Mesenchymal stem cell (in vitro differentiated cells and primary cell): ENCODE data around the gene SUGCT.

Source experiments
- DNase-seq: peaks from one replicate; pipeline ENCODE4 v3.0.0-alpha.2; 2013
- H2AFZ ChIP-seq: one replicate; pipeline ENCODE4 v1.6.1; 2013; ENCODE audit warnings: low read depth, mild to moderate bottlenecking, control low read depth, inconsistent platforms, low read length, moderate library complexity
- H2AK5ac ChIP-seq: 2 replicates; pipeline ENCODE4 v1.6.1; 2013; ENCODE audit warnings: low read length, moderate library complexity, mild to moderate bottlenecking, inconsistent platforms; ENCODE audit not compliant: severe bottlenecking
- H2BK120ac ChIP-seq: one replicate; pipeline ENCODE4 v1.6.1; 2013; ENCODE audit warnings: low read depth, mild to moderate bottlenecking, inconsistent platforms, low read length, moderate library complexity
- H2BK12ac ChIP-seq, 2 experiments: one replicate each; pipeline ENCODE4 v1.6.1; 2013; ENCODE audit warnings: inconsistent platforms in 2 of 2, low read length in 2 of 2, mild to moderate bottlenecking in 2 of 2, moderate library complexity in 2 of 2, control low read depth in 1 of 2
- H2BK15ac ChIP-seq: one replicate; pipeline ENCODE4 v1.6.1; 2013; ENCODE audit warnings: mild to moderate bottlenecking, low read depth, inconsistent platforms; ENCODE audit not compliant: poor library complexity, severe bottlenecking
- H2BK5ac ChIP-seq: 2 replicates; pipeline ENCODE4 v1.6.1; 2013; ENCODE audit warnings: low read depth, mild to moderate bottlenecking, low read length, control low read depth, inconsistent platforms; ENCODE audit not compliant: poor library complexity, severe bottlenecking
- H3K14ac ChIP-seq, 2 experiments: one replicate each; pipeline ENCODE4 v1.6.1; 2013; ENCODE audit warnings: inconsistent platforms in 2 of 2, low read length in 2 of 2, control low read depth in 1 of 2, mild to moderate bottlenecking in 1 of 2, moderate library complexity in 1 of 2
- H3K18ac ChIP-seq, 2 experiments: one replicate each; pipeline ENCODE4 v1.6.1; 2013; ENCODE audit warnings: inconsistent platforms in 2 of 2, low read length in 2 of 2, control low read depth in 1 of 2, low read depth in 1 of 2, mild to moderate bottlenecking in 1 of 2
- H3K23ac ChIP-seq, 2 experiments: one replicate each; pipeline ENCODE4 v1.6.1; 2013; ENCODE audit warnings: inconsistent platforms in 2 of 2, low read length in 2 of 2, mild to moderate bottlenecking in 2 of 2, moderate library complexity in 2 of 2, control low read depth in 1 of 2
- H3K27ac ChIP-seq: 2 replicates; pipeline ENCODE4 v1.5.1; 2013; ENCODE audit warnings: mild to moderate bottlenecking, moderate library complexity, low read length, control low read depth, inconsistent platforms; ENCODE audit not compliant: poor library complexity, severe bottlenecking
- H3K27me3 ChIP-seq, 2 experiments: 2 replicates each; pipeline versions ENCODE4 v1.6.1 to v1.7.0; 2013; ENCODE audit warnings: low read length in 2 of 2, mild to moderate bottlenecking in 2 of 2, moderate library complexity in 2 of 2, control low read depth in 1 of 2, inconsistent platforms in 1 of 2; ENCODE audit not compliant: control insufficient read depth in 1 of 2, insufficient read depth in 1 of 2
- H3K36me3 ChIP-seq, 2 experiments: 2 replicates each; pipeline versions ENCODE4 v1.6.1 to v1.7.0; 2013; ENCODE audit warnings: low read length in 2 of 2, control low read depth in 1 of 2, inconsistent platforms in 1 of 2, low read depth in 1 of 2, mild to moderate bottlenecking in 1 of 2; ENCODE audit not compliant: insufficient read depth in 2 of 2, control insufficient read depth in 1 of 2
- H3K4ac ChIP-seq, 2 experiments: one replicate each; pipeline ENCODE4 v1.6.1; 2013; ENCODE audit warnings: inconsistent platforms in 2 of 2, low read length in 2 of 2, mild to moderate bottlenecking in 2 of 2, moderate library complexity in 2 of 2, control low read depth in 1 of 2, low read depth in 1 of 2
- H3K4me1 ChIP-seq: 2 replicates; pipeline ENCODE4 v1.6.1; 2013; ENCODE audit warnings: low read depth, low read length, control low read depth; ENCODE audit not compliant: control insufficient read depth, insufficient read depth
- H3K4me2 ChIP-seq: 2 replicates; pipeline ENCODE4 v1.6.1; 2013; ENCODE audit warnings: low read length, mild to moderate bottlenecking, inconsistent platforms; ENCODE audit not compliant: poor library complexity, severe bottlenecking
- H3K4me3 ChIP-seq, 2 experiments: 2 replicates each; pipeline versions ENCODE4 v1.5.1 to v1.7.0; 2013; ENCODE audit warnings: low read length in 2 of 2, mild to moderate bottlenecking in 2 of 2, control low read depth in 1 of 2, low read depth in 1 of 2; ENCODE audit not compliant: insufficient read depth in 1 of 2
- H3K79me1 ChIP-seq: replicated peaks from 2 replicates; pipeline ENCODE4 v1.6.1; 2013; ENCODE audit warnings: mild to moderate bottlenecking, control low read depth, low read length, inconsistent platforms; ENCODE audit not compliant: poor library complexity, severe bottlenecking
- H3K9ac ChIP-seq: 2 replicates; pipeline ENCODE4 v1.7.0; 2013; ENCODE audit warnings: mild to moderate bottlenecking, low read length, moderate library complexity
- H3K9me3 ChIP-seq: 2 replicates; pipeline ENCODE4 v1.7.0; 2013; ENCODE audit warnings: mild to moderate bottlenecking, low read length; ENCODE audit not compliant: control insufficient read depth
- H4K8ac ChIP-seq: one replicate; pipeline ENCODE4 v1.6.1; 2013; ENCODE audit warnings: inconsistent platforms, mild to moderate bottlenecking, low read length, moderate library complexity
- H4K91ac ChIP-seq: one replicate; pipeline ENCODE4 v1.6.1; 2013; ENCODE audit warnings: mild to moderate bottlenecking, low read length, inconsistent platforms
- WGBS: methylation state at CpG from one replicate; pipeline ENCODE4 v1.1.7; 2013; ENCODE audit warnings: mixed read lengths; 5-methylcytosine and 5-hydroxymethylcytosine counted together

The SUGCT gene

DNA sequence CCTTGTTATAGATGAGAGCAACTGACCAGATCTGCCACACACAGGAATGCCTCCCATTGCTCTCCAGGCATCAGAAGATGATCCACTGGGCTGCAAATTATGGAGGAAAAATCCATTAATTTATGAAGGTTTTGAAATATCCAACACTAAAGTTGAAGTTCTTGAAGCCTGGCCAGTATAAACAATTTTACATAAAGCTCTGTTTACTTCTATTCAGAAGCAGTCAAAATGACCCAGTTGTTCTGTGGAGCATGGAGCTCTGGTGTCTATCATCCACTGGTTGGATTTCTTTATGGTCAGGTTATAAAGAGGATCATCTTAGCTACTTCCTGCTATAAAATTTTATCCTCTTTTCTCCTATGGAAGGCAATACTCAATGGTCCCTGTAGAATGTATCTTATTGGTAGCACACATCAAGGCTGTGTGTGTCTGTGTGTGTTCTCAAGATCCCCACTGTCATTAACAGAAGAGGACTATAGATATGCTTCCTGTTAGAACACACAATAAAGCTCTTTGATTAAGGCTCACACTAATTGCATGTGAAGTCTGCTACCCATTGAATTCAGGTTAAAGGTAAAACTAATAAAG is 747.4 kb downstream of the SUGCT start:
- H3K4me2 ChIP-seq: no peak overlapping the region
- no peaks in the 10 kb centered on the region for H3K9me3 ChIP-seq
- H3K36me3 ChIP-seq: no peaks in the 10 kb centered on the region
- no peak overlapping the region for H2BK15ac ChIP-seq
- no peak overlapping the region for H3K18ac ChIP-seq
- H2AK5ac ChIP-seq: peak overlapping the region; percentile 81
- H3K4ac ChIP-seq: no peak overlapping the region
- H4K91ac ChIP-seq: no peak overlapping the region
- no peak overlapping the region for H4K8ac ChIP-seq
- H2BK12ac ChIP-seq: no peak overlapping the region
- peaks cover 3% of the 10 kb centered on the region for H3K4me1 ChIP-seq
- no peak overlapping the region for H3K23ac ChIP-seq
- no peak overlapping the region for H3K9ac ChIP-seq
- H3K4me3 ChIP-seq: no peak overlapping the region
- no peak overlapping the region for H2AFZ ChIP-seq
- no peaks in the 10 kb centered on the region for H3K79me1 ChIP-seq
- H2BK120ac ChIP-seq: no peak overlapping the region
- no peak for DNase-seq
- H3K14ac ChIP-seq: no peak overlapping the region
- no peak overlapping the region for H3K27ac ChIP-seq
- H3K27me3 ChIP-seq: no peaks in the 10 kb centered on the region
- no peak overlapping the region for H2BK5ac ChIP-seq

DNA sequence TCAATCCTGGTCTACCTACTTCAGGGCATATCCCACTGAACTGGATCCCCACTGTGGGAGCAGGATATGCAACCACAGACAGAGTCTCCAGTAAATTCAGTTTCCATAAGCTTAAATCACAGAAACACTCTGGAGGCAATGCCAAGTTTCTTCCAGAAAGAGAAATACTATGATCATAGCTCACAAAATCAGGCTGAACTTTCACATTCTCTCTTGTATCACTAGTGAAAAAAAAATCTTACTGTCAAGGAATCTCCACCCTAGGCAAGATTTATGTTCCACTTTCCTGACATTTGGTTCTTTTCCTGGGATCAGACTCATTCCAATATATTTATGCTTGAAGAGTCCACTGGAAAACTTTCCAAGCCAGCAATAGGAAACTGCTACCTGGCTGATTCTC is 749.0 kb downstream of the SUGCT start:
- Histone ChIP-seq H3K27ac (peak overlapping the region; percentile 99), H2AFZ (no peak overlapping the region), H2BK15ac (no peak overlapping the region), H3K4me3 (no peak overlapping the region), H2BK12ac (no peak overlapping the region), H3K23ac (no peak overlapping the region), H3K9ac (no peak overlapping the region), H3K4me1 (peaks cover 3% of the 10 kb centered on the region), H3K27me3 (no peaks in the 10 kb centered on the region), H3K4me2 (no peak overlapping the region), H2BK5ac (peak overlapping the region; percentile 83), H3K18ac (no peak overlapping the region), H3K36me3 (no peaks in the 10 kb centered on the region), H4K8ac (no peak overlapping the region), H2AK5ac (peak overlapping the region; percentile 92), H4K91ac (no peak overlapping the region), H3K79me1 (no peaks in the 10 kb centered on the region), H2BK120ac (no peak overlapping the region), H3K9me3 (no peaks in the 10 kb centered on the region), H3K14ac (no peak overlapping the region), H3K4ac (no peak overlapping the region)
- DNase-seq: no peak

DNA sequence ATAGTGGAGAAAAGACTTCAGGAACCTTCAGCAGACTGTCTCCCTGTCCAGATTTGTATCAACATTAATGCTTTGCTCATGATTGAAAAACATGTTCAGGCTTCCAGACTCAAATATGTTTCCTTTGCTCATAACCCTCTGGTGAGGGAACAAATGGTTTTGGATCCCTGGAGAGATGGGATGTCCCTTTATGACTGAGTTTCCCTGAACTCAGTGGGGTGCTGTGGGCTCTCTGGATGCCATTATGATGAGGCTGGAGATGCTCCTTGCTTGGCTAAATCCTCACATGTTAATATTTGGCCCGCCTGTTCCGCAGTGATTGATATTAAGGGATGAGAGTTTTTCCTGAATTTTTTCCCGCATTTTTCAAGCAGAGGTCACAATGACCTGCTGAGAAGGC is 749.4 kb downstream of the SUGCT start:
- DNase-seq: no peak
- Histone ChIP-seq H3K4me3 (no peak overlapping the region), H2BK12ac (no peak overlapping the region), H3K27me3 (no peaks in the 10 kb centered on the region), H2BK120ac (no peak overlapping the region), H2AK5ac (no peak overlapping the region), H3K9ac (no peak overlapping the region), H3K27ac (peak overlapping the region; percentile 99), H3K36me3 (no peaks in the 10 kb centered on the region), H3K4me2 (no peak overlapping the region), H3K23ac (no peak overlapping the region), H2BK5ac (peak overlapping the region; percentile 83), H3K18ac (no peak overlapping the region), H2BK15ac (no peak overlapping the region), H3K79me1 (no peaks in the 10 kb centered on the region), H2AFZ (no peak overlapping the region), H3K9me3 (no peaks in the 10 kb centered on the region), H3K14ac (no peak overlapping the region), H4K91ac (no peak overlapping the region), H3K4me1 (peaks cover 3% of the 10 kb centered on the region), H3K4ac (no peak overlapping the region), H4K8ac (no peak overlapping the region)
- WGBS: 96% methylated on average over 3 of the region's 3 CpGs

DNA sequence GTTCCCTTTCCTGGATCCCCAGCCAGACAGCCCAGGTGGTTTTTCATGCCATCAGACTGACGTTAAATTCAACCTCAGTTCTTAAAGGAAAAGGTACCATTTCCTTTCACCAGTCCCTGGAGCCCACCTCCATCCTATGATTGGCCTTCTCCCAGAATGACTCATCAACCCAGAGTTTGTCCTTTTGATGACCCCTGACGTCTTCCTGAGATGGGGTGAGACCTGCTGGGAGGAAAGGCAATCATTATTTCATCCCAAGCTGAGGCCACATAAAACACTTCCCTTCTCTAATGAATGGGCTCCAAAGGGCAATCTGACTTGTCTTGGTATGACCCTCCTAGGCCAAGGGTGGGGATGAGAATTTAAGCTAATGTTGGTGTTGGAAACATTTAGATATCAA is 750.7 kb downstream of the SUGCT start:
- Histone ChIP-seq H2BK12ac (no peak overlapping the region), H3K4ac (no peak overlapping the region), H3K4me2 (no peak overlapping the region), H3K9ac (no peak overlapping the region), H3K4me1 (no peaks in the 10 kb centered on the region), H4K91ac (no peak overlapping the region), H3K18ac (no peak overlapping the region), H3K9me3 (peaks cover 1% of the 10 kb centered on the region), H4K8ac (no peak overlapping the region), H2BK5ac (no peak overlapping the region), H3K23ac (no peak overlapping the region), H2AK5ac (peak overlapping the region; percentile 87), H3K4me3 (no peak overlapping the region), H3K14ac (no peak overlapping the region), H2BK15ac (no peak overlapping the region), H2AFZ (no peak overlapping the region), H3K27me3 (no peaks in the 10 kb centered on the region), H3K27ac (peak overlapping the region; percentile 95), H3K79me1 (no peaks in the 10 kb centered on the region), H2BK120ac (no peak overlapping the region), H3K36me3 (no peaks in the 10 kb centered on the region)
- DNase-seq: peak; percentile 6
- 88% methylated on average over 1 of the region's 2 CpGs for WGBS
